Muscle of arm (tissue), 12 donors: Measurements from ENCODE around the gene ZNF232. TPM values are rescaled to one million over a fixed set of nuclear protein-coding genes. Genes with fewer than 3 reads are reported as not detected.
A peak's percentile ranks its signal among the peaks of the same experiment; 100 is the strongest.
"Not testable (repeated sequence)": the region's sequence is repeated elsewhere in the genome, so short reads cannot be mapped to it uniquely, and the experiment has no call there.

Source experiments
- DNase-seq: peaks from one replicate; pipeline ENCODE4 v3.0.0-alpha.2; 2013
- polyA plus RNA-seq, 12 donors: library from polyadenylated mRNA; unstranded; fragments of 120-200 nt; gene quantifications; one replicate each; pipeline ENCODE4 v1.2.1, GENCODE V29; 2013; ENCODE audit not compliant: insufficient read length in 12 of 12

Gene ZNF232
- polyA plus RNA-seq, 12 donors, result 9.3 to 34.2 (median 11.8) TPM; not detected in 1

DNA sequence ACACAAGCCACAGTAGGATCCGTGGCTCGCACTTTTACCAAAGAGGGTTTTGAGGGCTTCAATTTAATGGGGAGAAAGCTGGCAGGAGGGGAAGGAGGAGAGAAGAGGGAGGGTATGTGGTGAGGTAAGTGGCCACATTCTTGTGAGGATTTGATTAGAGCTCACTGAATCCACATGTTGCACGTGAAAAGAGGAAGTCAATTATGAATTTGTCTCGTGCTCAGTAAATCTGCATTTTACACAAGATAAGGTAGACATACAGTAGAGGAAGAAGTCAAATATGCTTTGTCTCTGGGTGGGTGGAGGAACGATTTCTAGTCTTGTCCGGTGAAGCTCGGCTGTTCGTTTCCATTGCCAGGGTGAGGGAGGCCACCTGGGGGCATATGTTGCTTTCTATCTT lies 862 bp downstream of the ZNF232 start:
- DNase-seq, result no peak

- no peak for DNase-seq
Observed at GRCh38 chr17:5100832-5101231, 10.8 kb downstream of the ZNF232 start.

DNA sequence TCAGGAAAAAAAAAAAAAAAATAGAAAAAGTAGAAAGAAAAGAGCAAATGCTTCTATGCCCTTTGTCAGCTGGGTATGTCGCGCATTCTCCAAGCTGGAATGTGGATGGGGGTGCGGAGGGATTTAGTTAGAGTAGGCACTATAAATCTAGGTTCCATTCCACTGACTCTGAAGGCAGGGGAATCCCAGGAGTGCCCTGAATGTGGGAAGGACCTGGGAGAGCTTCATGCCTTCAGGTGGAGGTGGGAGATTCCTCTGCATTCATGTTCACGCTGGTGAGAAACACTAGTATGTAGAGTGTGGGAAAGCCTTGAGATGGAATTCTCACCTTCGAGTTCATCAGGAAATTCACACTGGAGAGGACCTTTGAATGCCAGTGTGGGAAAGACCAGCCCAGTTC lies 12.4 kb downstream of the ZNF232 start:
- DNase-seq, result no peak

GRCh38 chr17:5097101-5097834 lies 14.4 kb downstream of the ZNF232 start:
- DNase-seq, result peak; percentile 72

- DNase-seq, result no peak
Observed at GRCh38 chr17:5096731-5097100, 15.0 kb downstream of the ZNF232 start.

GRCh38 chr17:5092218-5093010 lies 19.3 kb downstream of the ZNF232 start:
- no peak for DNase-seq

DNA sequence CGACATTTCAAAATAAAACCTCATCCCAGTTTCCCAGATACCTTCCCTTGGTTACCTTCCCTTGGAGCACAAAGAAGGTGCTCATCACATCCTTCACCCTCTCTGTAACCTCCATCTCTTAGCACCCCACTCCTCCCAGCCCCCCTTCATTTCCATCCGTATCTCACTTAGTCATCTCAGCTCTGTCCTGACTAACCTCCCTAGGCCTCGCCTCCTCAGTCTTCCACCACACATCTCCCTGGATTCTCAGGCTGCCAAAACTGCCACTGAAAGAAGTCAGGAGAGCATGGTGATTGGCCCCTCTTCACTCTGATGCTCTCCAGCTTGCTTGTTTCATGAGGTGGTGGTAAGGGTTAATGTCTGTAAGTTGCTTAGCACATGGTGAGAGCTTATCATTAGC lies 31.1 kb downstream of the ZNF232 start:
- no peak for DNase-seq

DNA sequence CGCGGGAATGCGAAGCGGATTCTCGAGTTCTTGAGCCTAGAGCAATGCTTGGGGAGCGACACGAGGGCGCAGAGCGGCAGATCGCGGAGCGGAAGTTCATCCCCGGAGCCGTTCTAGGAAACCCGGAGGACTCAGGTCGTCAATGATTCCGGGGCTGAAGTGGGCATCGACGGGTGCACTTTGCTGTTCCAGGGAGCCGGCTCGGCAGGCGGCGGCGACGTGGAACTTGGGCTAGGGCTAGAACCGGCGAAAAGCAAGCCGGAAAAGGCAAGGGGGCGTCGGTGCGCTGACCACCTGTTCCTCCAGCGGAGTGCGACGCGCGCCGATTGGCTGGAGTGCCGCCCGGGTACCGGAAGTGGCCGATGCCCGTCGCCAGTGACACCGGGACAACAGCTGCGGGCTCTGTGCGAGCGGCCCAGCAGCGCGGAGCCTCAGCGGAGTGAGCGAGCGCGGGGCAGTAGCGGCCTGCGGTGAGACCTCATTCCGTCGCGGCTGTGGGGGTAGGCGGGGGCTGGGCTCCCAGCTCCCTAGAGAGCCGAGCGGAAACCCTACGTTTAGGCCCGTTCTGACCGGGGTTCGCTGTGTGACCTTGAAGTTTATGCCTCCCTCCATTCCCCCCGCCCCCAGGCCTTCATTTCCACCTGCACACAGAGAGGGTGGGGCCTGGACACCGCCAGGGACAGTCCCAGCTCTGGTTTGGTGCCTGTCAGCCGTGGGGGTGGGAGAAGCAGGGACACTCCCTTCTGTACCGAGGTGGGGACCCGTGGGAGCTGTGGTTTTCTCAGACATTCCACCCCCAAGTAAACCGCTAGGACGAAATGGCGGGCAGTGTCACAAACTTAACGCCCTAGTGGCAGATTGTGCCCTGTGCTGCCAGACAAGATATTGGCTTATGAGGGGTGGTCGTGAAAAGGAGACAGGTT lies 33.3 kb downstream of the ZNF232 start, which contains the start of gene ZFP3:
ZFP3 (plus strand) TSS at position 362 of the 923 bp plus-strand sequence. CDS start 13,038 bp downstream, outside the sequence.
- DNase-seq, result peak; percentile 85

DNA sequence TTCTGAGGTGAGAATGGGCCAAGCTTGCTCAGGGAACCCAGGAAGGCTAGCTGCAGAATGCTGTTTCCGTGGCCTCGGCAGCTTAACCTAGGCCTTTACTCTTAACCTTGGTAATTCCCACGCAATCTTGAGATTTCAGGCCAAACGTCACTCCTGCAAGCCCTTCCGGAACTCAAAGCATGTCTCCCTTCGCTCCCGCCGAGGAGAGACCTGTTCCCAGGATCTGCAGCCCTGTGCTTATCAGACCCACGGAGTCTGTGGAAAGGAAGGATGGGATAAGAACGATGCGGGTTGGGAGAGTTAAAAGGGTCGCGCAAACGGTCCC lies 33.9 kb downstream of the ZNF232 start:
- no peak for DNase-seq

GRCh38 chr17:5077275-5077674 lies 34.4 kb downstream of the ZNF232 start:
- DNase-seq, result not testable (repeated sequence)

DNA sequence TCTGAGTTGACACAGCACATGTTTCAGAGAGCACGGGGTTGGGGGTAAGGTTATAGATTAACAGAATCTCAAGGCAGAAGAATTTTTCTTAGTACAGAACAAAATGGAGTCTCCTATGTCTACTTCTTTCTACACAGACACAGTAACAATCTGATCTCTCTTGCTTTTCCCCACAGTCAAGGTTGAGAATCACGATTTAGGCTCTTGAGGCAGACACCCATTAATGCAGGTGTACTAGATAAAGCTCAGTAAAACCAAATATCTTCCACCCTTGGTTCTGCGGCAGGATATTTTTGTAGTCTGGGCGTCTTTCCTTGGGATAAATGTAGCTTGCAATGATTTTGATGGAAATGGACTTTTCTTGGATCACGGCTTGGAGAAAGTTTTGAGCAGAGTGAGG lies 36.2 kb downstream of the ZNF232 start:
- not testable (repeated sequence) for DNase-seq

DNA sequence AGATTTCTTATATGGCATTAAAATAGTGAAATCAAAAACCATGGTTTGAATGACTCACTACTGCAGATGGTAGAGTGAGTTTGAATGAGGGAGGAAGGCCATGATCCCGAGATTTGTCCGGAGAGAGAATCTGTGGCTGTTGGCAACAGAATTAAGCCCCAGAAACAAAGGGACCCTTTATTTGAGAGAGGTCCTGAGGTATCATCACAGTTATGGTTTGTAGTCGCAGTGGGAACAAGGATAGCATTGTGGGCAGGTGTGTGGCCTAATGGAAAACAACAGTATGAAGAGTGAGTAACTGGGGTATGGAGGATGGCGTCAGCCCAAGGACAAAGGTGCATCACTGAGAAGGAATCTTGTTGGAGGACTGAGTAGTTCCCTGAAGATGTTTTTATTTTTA lies 42.0 kb downstream of the ZNF232 start:
- DNase-seq, result no peak

DNA sequence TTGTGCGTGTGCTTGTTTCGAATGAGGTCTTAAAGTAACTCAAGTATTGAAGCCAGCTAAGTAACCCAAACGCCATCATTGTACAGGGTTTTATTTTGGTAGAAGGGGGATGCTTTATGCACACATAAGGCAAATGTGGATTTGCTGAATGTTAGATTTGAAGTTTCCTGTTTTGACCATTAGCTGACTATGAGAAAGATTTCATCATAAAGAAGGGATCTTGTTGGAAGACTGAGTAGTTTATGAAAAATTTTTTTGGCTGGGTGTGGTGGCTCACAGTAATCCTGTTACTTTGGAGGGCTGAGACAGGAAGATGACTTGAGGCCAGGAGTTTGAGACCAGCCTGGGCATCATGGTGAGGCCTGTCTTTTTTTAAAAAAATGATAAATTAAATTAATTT lies 43.4 kb downstream of the ZNF232 start:
- DNase-seq, result no peak

DNA sequence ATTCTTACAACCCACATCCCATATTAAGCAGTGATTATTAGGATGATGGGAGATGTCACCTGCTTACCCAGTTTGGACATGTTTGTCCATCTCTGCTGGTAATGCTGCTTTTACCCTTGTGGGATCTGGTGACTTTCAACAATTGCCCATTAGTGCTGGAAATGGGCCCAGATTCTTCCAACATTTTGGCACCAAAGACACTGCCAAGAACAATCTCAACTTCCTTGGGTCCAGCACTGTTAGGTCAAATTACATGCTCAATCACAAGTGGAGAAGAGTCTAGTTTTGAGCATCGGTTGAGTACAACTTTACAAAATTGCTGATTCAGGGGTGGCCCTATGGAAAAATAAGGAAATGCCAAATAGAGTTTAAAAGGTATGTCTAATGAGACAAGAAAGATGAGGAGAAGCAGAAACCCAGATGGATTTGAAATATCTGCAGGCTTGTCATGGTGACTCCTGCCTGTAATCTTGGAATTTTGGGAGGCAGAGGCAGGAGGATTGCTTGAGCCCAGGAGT lies 46.4 kb downstream of the ZNF232 start:
- DNase-seq, result no peak

Other genes with a start within 250 kb of the ZNF232 start
- 1 to 10 TPM in 8 of 12 donors, under 1 TPM in 3, not detected in 1; 0.70 to 9.2 (median 1.2) TPM for gene C17orf107, start 212.3 kb downstream of the ZNF232 start, polyA plus RNA-seq
- 1 to 10 TPM in 11 of 12 donors, not detected in 1; 1.1 to 5.9 (median 1.6) TPM for gene CHRNE, start 208.8 kb downstream of the ZNF232 start, polyA plus RNA-seq
- 1 to 10 TPM in 6 of 12 donors, under 1 TPM in 4, not detected in 2; 0.61 to 7.5 (median 1.1) TPM for gene GP1BA, start 179.6 kb downstream of the ZNF232 start, polyA plus RNA-seq
- 10 to 100 TPM in 11 of 12 donors, not detected in 1; 36.3 to 58.0 (median 46.4) TPM for gene SLC25A11, start 171.8 kb downstream of the ZNF232 start, polyA plus RNA-seq
- 100 to 1,000 TPM in 1 of 12 donors, 10 to 100 TPM in 10, not detected in 1; 65.5 to 159 (median 73.9) TPM for gene RNF167, start 171.6 kb downstream of the ZNF232 start, polyA plus RNA-seq
- 100 to 1,000 TPM in 11 of 12 donors, not detected in 1; 260 to 767 (median 354) TPM for gene PFN1, start 163.3 kb downstream of the ZNF232 start, polyA plus RNA-seq
- gene ENO3, start 160.8 kb downstream of the ZNF232 start, polyA plus RNA-seq, result 1,000 to 10,000 TPM in 10 of 12 donors, 100 to 1,000 TPM in 2; 501 to 7,271 (median 1,745) TPM
- 10 to 100 TPM in 11 of 12 donors, not detected in 1; 62.8 to 91.4 (median 84.4) TPM for gene SPAG7, start 144.1 kb downstream of the ZNF232 start, polyA plus RNA-seq
- 10 to 100 TPM in 11 of 12 donors, not detected in 1; 13.8 to 52.0 (median 23.3) TPM for gene CAMTA2, start 124.2 kb downstream of the ZNF232 start, polyA plus RNA-seq
- 1 to 10 TPM in 10 of 12 donors, not detected in 2; 3.1 to 6.8 (median 4.7) TPM for gene INCA1, start 114.4 kb downstream of the ZNF232 start, polyA plus RNA-seq
- 100 to 1,000 TPM in 5 of 12 donors, 10 to 100 TPM in 6, not detected in 1; 66.2 to 127 (median 92.7) TPM for gene KIF1C, start 113.9 kb downstream of the ZNF232 start, polyA plus RNA-seq
- under 1 TPM in 9 of 12 donors, not detected in 3; 0.05 to 0.45 (median 0.20) TPM for gene SLC52A1, start 76.5 kb downstream of the ZNF232 start, polyA plus RNA-seq
- gene ZFP3, start 33.4 kb downstream of the ZNF232 start, polyA plus RNA-seq, result 10 to 100 TPM in 10 of 12 donors, 1 to 10 TPM in 1, not detected in 1; 7.8 to 16.5 (median 12.3) TPM
- 10 to 100 TPM in 8 of 12 donors, 1 to 10 TPM in 3, not detected in 1; 5.7 to 36.2 (median 21.3) TPM for gene USP6, start 4.2 kb upstream of the ZNF232 start, polyA plus RNA-seq
- gene ZNF594, start 80.0 kb upstream of the ZNF232 start, polyA plus RNA-seq, result 10 to 100 TPM in 7 of 12 donors, 1 to 10 TPM in 4, not detected in 1; 9.2 to 16.3 (median 11.6) TPM
- gene SCIMP, start 123.0 kb upstream of the ZNF232 start, polyA plus RNA-seq, result 1 to 10 TPM in 7 of 12 donors, under 1 TPM in 3, not detected in 2; 0.66 to 2.9 (median 1.4) TPM
- 10 to 100 TPM in 11 of 12 donors, not detected in 1; 52.4 to 90.8 (median 58.3) TPM for gene RABEP1, start 170.4 kb upstream of the ZNF232 start, polyA plus RNA-seq